Activated CD8-positive, alpha-beta T cell treated with anti-CD3 and anti-CD28 coated beads for 36 hours (primary cell): Measurements from ENCODE around the gene AAMP. TPM values are rescaled to one million over a fixed set of nuclear protein-coding genes. Genes with fewer than 3 reads are reported as not detected.
A peak's percentile ranks its signal among the peaks of the same experiment; 100 is the strongest.

Experiments
- ATAC-seq: fragments of 200-7000 bp; cut with Tn5 transposase; one replicate; pipeline ENCODE4 v1.10.0; 2021; ENCODE audit warnings: mild to moderate bottlenecking, moderate library complexity
- CTCF ChIA-PET: fragments of 350-600 bp; sonication (Branson Sonifier 250); formaldehyde crosslinking; loops from one replicate; lab custom pipeline; 2021; ENCODE audit warnings: antibody characterized with exemption; lab: Charles Lee
- POLR2A ChIA-PET: fragments of 350-600 bp; sonication (Branson Sonifier 250); formaldehyde crosslinking; loops from one replicate; lab custom pipeline; 2021; ENCODE audit warnings: antibody characterized with exemption; lab: Charles Lee
- DNase-seq: peaks from one replicate; pipeline ENCODE4 v3.0.0-alpha.2; 2020
- H3K27ac Mint-ChIP-seq: one replicate; pipeline ENCODE4 v1.8.0; 2021; ENCODE audit warnings: mild to moderate bottlenecking, mixed read lengths
- H3K27me3 Mint-ChIP-seq: one replicate; pipeline ENCODE4 v1.8.0; 2021; ENCODE audit warnings: mixed read lengths
- H3K36me3 Mint-ChIP-seq: one replicate; pipeline ENCODE4 v1.8.0; 2021; ENCODE audit warnings: low read depth, mixed read lengths
- H3K4me1 Mint-ChIP-seq: one replicate; pipeline ENCODE4 v1.8.0; 2021; ENCODE audit warnings: low read depth, mixed read lengths
- H3K4me3 Mint-ChIP-seq: one replicate; pipeline ENCODE4 v1.8.0; 2021; ENCODE audit warnings: mild to moderate bottlenecking, moderate library complexity, mixed read lengths
- H3K9me3 Mint-ChIP-seq: one replicate; pipeline ENCODE4 v1.8.0; 2021; ENCODE audit warnings: mixed read lengths
- CTCF ChIP-seq: fragments of 200-600 bp; IDR thresholded peaks from one replicate; pipeline ENCODE4 v1.8.0; 2022; ENCODE audit warnings: antibody characterized with exemption, mild to moderate bottlenecking
- intact Hi-C: fragments of 100-400 bp; cut with micrococcal nuclease; formaldehyde crosslinking; loops from one replicate; pipeline ENCODE4 v1.10.0; 2022
- total RNA-seq, 2 experiments: library from RNA; stranded (reverse); gene quantifications; one replicate each; pipeline ENCODE4 v1.2.3, GENCODE V29; 2021

Gene AAMP
- total RNA-seq, 2 experiments from 2014 or later: 75.8 to 82.8 TPM

GRCh38 chr2:218233543-218233942, 36.4 kb downstream of the AAMP start:
- ChIA-PET POLR2A (interaction anchor here (1.0 to 8.5 kb wide), 10 partner anchors 8 to 24 kb away, joined by 3 to 75 read pairs (median 4); no protein-coding TSS in a partner anchor), CTCF (interaction anchor here (1.1 to 2.2 kb wide), 3 partner anchors 8 to 19 kb away, joined by 4 to 7 read pairs (median 5); no protein-coding TSS in a partner anchor)
- DNase-seq: no peak
- H3K4me1 Mint-ChIP-seq: peaks cover 41% of the 10 kb centered on the region
- H3K4me3 Mint-ChIP-seq: no peak overlapping the region
- ATAC-seq: no peak
- H3K36me3 Mint-ChIP-seq: peaks cover 80% of the 10 kb centered on the region
- TF ChIP-seq CTCF: no peak
- H3K9me3 Mint-ChIP-seq: no peaks in the 10 kb centered on the region
- H3K27me3 Mint-ChIP-seq: no peaks in the 10 kb centered on the region
- intact Hi-C loops: no loop called here
- peak overlapping the region; percentile 79 for H3K27ac Mint-ChIP-seq

GRCh38 chr2:218230882-218231281, 39.1 kb downstream of the AAMP start:
- H3K4me3 Mint-ChIP-seq: no peak overlapping the region
- H3K4me1 Mint-ChIP-seq: peaks cover 62% of the 10 kb centered on the region
- TF ChIP-seq CTCF: peak; percentile 44
- H3K36me3 Mint-ChIP-seq: peaks cover 82% of the 10 kb centered on the region
- H3K9me3 Mint-ChIP-seq: no peaks in the 10 kb centered on the region
- peak overlapping the region; percentile 81 for H3K27ac Mint-ChIP-seq
- peak; percentile 68 for DNase-seq
- peak; percentile 78 for ATAC-seq
- ChIA-PET POLR2A (interaction anchor here (0.9 to 8.5 kb wide), 10 partner anchors 9 to 43 kb away, joined by 3 to 75 read pairs (median 6); no protein-coding TSS in a partner anchor), CTCF (interaction anchor here (0.8 to 4.8 kb wide), 9 partner anchors 10 to 56 kb away, joined by 3 to 50 read pairs (median 5); partner anchors contain the start of genes AAMP, ARPC2 and PNKD)
- no peaks in the 10 kb centered on the region for H3K27me3 Mint-ChIP-seq
- intact Hi-C loops: no loop called here

- TF ChIP-seq CTCF: no peak
- peak; percentile 48 for DNase-seq
- Mint-ChIP-seq H3K4me3 (peak overlapping the region; percentile 30), H3K9me3 (no peaks in the 10 kb centered on the region), H3K27me3 (no peaks in the 10 kb centered on the region), H3K27ac (peak overlapping the region; percentile 81), H3K36me3 (peaks cover 84% of the 10 kb centered on the region), H3K4me1 (peaks cover 70% of the 10 kb centered on the region)
- intact Hi-C loops: loop anchor here (1.0 to 5.0 kb wide), 2 partner anchors 11 to 43 kb away; no protein-coding TSS in a partner anchor
- ATAC-seq: peak; percentile 32
- CTCF ChIA-PET: interaction anchor here (1.0 to 4.8 kb wide), 6 partner anchors 9 to 63 kb away, joined by 3 to 50 read pairs (median 5); partner anchors contain the start of gene CXCR1
- POLR2A ChIA-PET: interaction anchor here (0.7 to 8.5 kb wide), 8 partner anchors 10 to 37 kb away, joined by 3 to 75 read pairs (median 5); partner anchors contain the start of gene ARPC2
Measured at GRCh38 chr2:218229851-218230250, 40.1 kb downstream of the AAMP start.

DNA sequence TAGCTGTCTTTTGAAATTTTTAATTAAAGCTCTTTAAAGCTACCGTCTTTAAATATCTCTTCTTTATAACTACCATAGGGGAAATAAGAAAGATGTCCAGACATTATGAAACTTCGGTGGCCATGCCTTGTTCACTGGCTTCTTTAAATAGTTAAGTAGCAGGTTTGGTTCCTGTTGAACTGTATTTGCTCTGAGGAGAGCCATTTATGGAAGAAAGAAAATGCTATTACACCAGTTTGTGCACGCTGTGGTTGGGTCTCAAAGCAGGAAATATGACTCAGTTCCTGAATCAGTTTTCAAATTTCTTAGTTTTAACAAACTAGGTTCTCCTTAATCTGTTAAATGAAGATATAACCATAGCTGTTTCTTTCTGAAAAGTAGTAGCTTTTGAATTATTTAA, 40.7 kb downstream of the AAMP start:
- Mint-ChIP-seq H3K9me3 (no peaks in the 10 kb centered on the region), H3K4me3 (peak overlapping the region; percentile 31), H3K27ac (peak overlapping the region; percentile 92), H3K27me3 (no peaks in the 10 kb centered on the region), H3K4me1 (peaks cover 71% of the 10 kb centered on the region), H3K36me3 (peaks cover 85% of the 10 kb centered on the region)
- ATAC-seq: peak; percentile 77
- intact Hi-C loops: loop anchor here (1.0 to 5.0 kb wide), 2 partner anchors 10 to 42 kb away; no protein-coding TSS in a partner anchor
- TF ChIP-seq CTCF: no peak
- DNase-seq: peak; percentile 68
- CTCF ChIA-PET: interaction anchor here (0.8 to 4.8 kb wide), 8 partner anchors 9 to 62 kb away, joined by 3 to 50 read pairs (median 4); partner anchors contain the start of gene CXCR1
- POLR2A ChIA-PET: interaction anchor here (0.7 to 8.5 kb wide), 8 partner anchors 10 to 41 kb away, joined by 3 to 75 read pairs (median 4); partner anchors contain the start of genes AAMP, ARPC2 and PNKD
